IPS-NIHi11 (cell line): ENCODE data around the gene GJA3.

Experiments
- DNase-seq: peaks from one replicate; pipeline ENCODE4 v3.0.0; 2012; ENCODE audit warnings: mixed read lengths, low spot score

Gene GJA3

GRCh38 chr13:20160306-20161274, at the start of gene GJA3:
GJA3 (minus strand) TSS chr13:20161052; CDS start chr13:20143288, 17,764 bp downstream.
- peak; percentile 81 for DNase-seq

- DNase-seq: no peak
These were observed 49.1 kb upstream of the GJA3 start for GRCh38 chr13:20209948-20210347.

GRCh38 chr13:20206698-20207235, 45.9 kb upstream of the GJA3 start:
- DNase-seq: no peak

GRCh38 chr13:20206065-20206697, 45.3 kb upstream of the GJA3 start:
- DNase-seq: no peak

GRCh38 chr13:20198781-20199180, 37.9 kb upstream of the GJA3 start:
- no peak for DNase-seq

- DNase-seq: peak; percentile 66
These were observed 36.5 kb upstream of the GJA3 start for GRCh38 chr13:20197361-20197834.

- DNase-seq: no peak
These were observed 34.9 kb upstream of the GJA3 start for GRCh38 chr13:20195801-20196200.

- no peak for DNase-seq
These were observed 33.2 kb upstream of the GJA3 start for GRCh38 chr13:20193907-20194631.

- no peak for DNase-seq
These were observed 32.5 kb upstream of the GJA3 start for GRCh38 chr13:20193162-20193906.

GRCh38 chr13:20192836-20193161, 31.9 kb upstream of the GJA3 start, which contains the start of gene GJB2:
GJB2 (minus strand) TSS chr13:20192938; CDS start chr13:20189581, 3,357 bp downstream.
- DNase-seq: peak; percentile 53

- DNase-seq: peak; percentile 47
These were observed 31.4 kb upstream of the GJA3 start for GRCh38 chr13:20192158-20192835.

GRCh38 chr13:20191311-20192157, 30.7 kb upstream of the GJA3 start:
- DNase-seq: no peak

- DNase-seq: no peak
These were observed 29.8 kb upstream of the GJA3 start for GRCh38 chr13:20190481-20191310.

- DNase-seq: no peak
These were observed 29.2 kb upstream of the GJA3 start for GRCh38 chr13:20190076-20190475.

- peak; percentile 42 for DNase-seq
These were observed 28.1 kb upstream of the GJA3 start for GRCh38 chr13:20188667-20189553.

- DNase-seq: no peak
These were observed 25.9 kb upstream of the GJA3 start for GRCh38 chr13:20186771-20187170.

GRCh38 chr13:20185366-20186056, 24.7 kb upstream of the GJA3 start:
- no peak for DNase-seq
